Measurements from ENCODE around the gene ASCC1.

The ASCC1 gene

DNA sequence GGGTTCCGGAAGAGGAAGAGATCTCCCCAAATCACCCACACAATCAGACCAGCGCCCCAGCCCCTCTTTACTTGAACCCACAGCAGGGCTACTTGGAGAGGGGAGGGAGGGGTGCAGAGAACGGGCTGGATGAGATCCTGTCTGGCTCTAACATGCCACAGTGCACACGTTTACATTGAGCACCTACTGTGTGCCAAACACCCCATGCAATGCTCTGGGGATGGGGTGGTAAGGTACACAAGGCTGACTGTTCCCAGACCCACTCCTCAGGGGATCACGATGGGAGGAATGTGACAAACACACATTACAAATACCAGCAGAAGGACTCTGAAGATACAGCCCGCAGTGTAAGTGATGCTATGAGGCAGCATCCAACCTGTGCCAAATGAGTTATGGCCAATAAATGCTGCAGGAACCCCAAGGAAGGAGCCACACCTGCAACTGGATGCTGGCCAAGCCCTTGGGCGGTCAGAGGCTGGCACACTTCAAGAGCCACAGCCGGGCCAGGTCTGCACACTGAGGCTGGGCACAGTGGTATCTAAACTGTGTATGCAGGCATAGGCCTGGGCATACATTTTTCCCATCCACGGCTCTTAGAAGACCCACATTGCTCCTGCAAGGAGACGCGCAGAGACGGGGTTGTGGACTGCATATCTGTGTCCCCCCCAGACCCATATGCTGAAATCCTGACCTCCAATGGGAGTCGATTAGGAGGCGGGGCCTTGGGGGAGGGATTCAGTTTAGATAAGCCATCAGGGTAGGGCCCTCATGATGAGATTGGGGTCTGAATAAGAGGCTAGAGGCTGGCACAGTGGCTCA lies 134.1 kb downstream of the ASCC1 start:
- no peak for DNase-seq (ENCODE audit: low read depth)

DNA sequence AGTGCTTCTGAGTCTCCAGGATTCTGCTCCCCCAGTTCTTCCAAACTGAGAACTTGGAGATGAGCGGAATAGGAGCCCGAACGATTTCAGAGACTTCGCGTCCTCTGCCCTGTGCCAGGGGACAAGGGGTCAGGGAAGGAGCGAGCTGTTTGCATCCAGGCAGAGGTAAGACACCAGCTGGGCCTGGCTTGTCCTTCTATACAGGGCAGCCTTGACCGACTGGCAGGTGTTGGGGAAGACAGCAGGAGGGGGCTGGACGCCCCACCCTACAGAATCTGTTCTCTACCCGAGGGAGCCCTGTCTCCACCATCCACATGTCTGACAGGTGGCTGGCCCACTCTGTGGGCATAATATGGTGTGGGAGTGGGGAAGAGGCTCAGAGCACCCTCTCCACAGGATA lies 134.9 kb downstream of the ASCC1 start:
- DNase-seq (ENCODE audit: low read depth): no peak

- DNase-seq (ENCODE audit: low read depth): no peak
These were observed 135.8 kb downstream of the ASCC1 start for GRCh38 chr10:72080042-72080975.

DNA sequence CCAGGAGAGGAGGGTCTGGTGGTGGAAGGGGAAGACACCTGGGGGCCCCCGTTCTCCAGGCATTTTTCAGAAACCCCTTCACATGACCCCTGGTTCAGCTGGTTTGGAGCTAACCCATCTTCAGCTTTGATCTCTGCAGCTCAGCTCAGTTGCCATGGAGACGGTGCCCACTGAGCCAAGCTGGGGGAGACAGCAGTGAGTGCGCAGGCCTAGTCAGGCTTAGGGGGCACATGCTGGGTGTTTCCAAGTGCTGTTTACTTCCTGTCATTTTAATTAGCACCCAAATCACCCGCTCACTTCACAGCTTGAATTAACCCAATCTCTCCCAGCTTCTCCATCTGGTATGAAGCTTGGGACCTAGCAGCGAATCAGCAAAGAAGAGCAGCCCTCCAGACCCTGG lies 136.7 kb downstream of the ASCC1 start:
- DNase-seq (ENCODE audit: low read depth): no peak

DNA sequence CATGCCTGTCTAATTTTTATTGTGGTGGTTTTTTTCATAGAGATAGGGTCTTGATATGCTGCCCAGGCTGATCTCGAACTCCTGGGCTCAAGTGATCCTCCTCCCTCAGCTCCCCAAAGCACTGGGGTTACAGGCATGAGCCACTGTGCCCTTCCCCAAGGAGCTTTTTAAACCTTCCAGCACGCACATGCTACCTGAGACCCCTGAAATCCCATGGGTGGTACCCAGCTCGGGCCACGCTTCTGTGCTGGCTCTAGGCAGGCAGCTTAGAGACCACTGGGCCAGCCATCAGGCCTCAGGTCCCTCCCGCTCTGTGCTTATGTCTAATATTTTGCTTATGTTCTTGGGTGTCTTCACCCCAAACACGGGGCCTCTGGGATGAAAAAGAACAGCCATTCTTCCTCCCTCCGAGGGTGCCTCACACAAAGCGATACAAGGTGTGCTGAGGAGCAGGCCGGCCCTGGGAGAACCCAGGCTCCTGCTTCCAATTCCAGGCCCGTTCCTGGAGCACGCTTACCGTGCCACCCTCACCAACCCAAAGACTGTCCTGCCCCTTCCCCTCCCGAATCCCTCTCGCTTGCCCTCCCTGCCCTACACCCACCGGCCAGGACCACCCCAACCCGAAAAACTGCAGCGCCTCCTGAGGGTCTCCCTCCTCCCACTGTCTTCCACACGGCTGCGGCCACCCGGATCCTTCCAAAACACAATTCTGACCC lies 138.6 kb downstream of the ASCC1 start:
- DNase-seq (ENCODE audit: low read depth): no peak

- DNase-seq (ENCODE audit: low read depth): no peak
These were observed 139.3 kb downstream of the ASCC1 start for GRCh38 chr10:72076756-72077155.

DNA sequence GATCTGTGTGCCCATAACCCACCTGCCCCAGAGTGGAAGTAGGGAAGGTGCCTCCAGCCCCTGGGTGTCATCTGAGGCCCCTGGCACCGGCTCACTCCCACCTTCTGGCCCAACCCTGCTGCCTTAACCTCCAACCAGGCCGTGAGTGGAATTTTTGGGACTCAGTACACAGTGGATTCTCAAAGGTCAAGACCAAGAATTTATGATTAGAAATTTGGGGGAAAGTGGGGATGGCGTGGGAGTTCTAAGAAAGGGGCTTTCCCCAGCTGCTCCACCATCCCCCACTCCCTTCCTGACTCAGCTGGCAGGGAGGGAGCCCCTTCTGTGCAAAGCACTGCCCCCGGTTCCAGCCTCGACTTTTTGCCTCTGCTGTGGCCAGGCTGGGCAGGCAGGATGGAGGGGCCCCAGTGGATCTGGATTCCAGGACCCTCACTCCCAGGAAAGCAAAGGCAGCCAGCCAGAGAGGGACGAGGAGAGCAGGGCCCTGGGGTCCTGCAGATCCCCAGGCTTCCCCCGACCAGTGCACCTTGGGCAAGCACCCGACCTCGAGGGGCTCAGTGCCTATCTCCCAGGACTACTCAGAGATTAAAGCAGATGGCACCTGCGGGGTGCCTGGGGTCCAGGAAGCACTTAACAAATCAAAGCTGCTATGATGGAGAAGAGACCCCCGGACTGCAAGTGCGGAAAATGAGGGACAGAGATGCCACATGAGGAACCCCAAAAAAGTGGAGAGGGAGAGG lies 140.5 kb downstream of the ASCC1 start:
- DNase-seq (ENCODE audit: low read depth): no peak

GRCh38 chr10:72074574-72075375 lies 141.3 kb downstream of the ASCC1 start:
- no peak for DNase-seq (ENCODE audit: low read depth)

DNA sequence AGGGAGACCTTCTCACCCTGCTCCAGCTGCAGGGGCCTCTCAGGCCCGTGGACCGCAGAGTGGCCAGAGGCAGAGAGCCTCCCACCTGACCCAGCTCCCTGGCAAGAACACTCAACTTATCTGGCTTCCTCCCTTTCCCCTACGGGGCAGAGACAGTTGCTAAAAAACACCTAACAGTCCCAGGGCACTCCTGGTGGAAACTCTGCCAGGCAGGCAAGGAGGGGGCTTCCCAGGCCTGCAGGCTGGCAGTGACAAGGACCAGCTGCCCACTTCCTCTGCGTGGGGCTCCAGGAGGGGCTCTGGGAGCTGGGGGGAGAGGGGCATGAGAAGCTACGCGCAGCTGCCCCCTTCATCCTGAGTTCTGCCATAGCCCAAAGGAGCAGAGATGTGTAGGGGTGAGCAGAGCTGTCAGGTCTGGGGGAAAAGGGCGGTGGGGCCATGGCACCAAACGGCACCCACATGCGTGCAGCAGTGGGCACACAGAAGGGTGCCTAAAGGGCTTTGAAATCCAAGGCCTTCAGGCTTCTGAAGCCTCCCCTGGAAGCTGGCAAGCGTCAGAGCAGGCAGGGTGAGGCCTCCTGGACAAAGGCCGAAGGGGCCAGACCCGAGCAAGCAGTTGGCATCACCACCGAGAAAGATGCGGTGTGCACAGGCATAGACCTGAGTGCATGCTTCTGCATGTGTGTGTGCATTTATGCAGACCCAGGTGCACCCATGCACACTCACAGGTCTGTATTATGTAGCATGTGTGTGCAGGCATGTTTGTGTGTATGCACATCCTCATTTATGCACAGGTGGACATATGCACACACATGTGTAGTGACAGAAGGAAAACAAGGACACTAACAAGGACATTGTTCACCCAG lies 142.1 kb downstream of the ASCC1 start:
- no peak for DNase-seq (ENCODE audit: low read depth)

- no peak for DNase-seq (ENCODE audit: low read depth)
These were observed 143.4 kb downstream of the ASCC1 start for GRCh38 chr10:72072639-72073038.

DNA sequence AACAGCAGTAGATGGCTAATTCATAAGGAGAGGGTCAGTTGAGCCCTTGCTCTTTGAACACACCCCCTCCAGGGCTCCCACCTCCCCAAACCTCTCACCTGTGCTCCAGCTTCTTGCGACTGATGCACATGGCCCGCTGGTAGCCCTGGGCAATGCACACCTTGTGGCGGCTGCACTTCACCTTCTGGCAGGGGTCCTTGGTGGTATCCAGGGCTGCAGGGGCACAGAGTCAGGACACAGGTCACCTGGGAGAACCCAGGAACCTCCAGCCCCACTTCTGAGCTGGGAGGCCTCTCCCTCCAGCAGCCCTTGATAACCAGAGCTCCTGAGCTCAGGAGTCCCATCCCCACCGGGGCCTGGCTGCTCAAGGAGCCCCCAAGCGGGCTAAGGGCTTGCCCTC lies 144.0 kb downstream of the ASCC1 start:
- DNase-seq (ENCODE audit: low read depth): no peak

DNA sequence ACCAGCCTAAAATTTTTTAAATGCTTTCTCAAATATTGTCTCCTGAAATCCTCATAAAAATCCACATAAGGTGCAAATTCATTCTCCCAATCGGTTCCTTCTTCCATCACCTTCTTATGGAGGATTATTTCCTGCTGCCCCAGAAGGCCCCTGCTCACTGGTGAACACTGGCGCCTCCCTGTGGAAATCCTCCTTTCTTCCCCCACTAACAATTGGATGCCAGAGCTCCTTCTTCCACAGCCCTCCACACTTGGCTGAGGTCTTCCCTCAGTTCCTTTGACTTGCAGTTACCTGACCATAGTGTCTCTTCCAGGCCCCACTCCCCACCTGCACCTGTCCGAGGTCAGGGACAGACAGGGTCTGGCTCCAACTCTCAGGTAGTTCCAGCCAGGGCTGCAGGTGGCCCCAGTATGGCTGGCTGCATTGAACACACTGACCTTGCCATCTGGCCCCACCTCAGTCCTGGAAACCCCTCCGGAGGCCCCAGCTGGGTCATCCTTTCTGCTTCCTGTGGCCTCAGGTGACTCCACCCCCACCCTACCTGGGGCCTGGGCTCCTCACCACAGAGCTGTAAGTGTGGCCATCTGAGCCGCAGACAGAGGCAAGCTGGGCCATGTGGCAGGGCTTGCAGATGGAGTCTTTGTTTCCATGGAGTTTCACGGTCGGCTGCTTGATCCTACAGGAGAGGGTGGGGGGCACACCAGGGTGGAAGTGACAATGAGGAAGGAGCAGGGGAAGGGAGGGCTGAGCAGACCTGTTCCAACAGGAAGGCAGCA lies 146.1 kb downstream of the ASCC1 start:
- DNase-seq (ENCODE audit: low read depth): no peak

GRCh38 chr10:72068901-72069446 lies 147.1 kb downstream of the ASCC1 start:
- DNase-seq (ENCODE audit: low read depth): no peak

DNA sequence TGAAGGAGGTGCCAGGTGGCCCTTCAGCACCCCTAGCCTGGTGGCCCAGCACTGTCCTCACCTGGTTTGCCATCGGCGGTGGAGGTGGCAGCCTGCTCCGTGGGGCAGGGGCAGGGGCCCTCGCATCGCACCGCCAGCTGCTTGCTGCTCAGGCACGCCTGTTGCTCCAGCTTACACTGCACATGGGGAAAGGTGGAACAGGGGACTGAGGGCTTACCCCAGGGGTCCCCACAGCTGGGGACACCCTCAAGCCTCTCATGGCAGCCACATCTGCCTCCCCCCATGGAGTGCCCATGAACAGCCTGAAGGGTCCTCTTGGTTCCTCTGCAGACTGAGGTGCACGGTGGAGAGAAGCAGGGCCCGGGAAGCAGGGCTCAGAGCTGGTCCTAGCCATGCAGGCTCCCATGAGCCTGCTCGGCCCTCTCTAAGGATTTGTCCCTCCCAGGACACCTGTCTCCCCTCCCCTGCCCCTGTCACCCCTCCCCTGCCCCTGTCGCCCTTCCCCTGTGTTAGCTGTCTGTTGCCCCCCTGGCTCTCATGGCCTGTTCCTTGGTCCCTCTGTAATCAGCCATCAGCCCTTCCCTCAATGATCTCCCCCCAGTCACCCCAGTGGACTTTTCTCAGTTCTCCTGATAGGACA lies 147.8 kb downstream of the ASCC1 start:
- DNase-seq (ENCODE audit: low read depth): no peak

DNA sequence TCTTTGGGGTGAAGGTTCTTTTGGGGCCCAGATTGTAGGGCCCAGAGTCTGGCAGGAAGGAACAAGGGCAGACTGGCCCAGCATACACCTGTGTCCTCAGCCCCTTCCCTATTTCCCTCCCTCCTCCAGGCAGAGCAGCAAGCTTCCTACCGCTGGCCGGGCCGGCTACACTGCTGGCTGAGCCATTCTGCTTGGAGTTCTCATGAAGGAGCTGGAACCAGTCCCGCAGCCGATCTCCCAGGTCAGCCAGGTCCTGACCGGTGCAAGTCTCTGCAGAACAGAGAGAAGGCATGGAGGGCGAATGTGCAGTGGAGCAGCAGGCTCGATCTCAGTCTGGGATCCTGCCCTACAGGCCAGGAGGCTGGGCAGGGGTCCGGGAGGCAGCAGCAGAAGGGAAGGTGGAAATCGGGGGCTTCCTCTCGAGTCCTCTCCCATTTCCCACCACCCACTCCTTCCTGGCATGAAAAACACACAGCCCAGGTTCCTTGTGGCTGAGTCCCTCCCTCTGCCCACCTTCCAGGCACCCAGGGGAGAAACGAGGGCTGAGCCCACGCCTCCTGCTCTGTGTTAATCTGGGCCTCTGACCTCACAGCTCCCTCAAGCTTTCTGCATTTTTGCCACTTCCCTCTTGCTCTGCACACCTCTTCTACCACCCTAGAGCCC lies 148.5 kb downstream of the ASCC1 start:
- DNase-seq (ENCODE audit: low read depth): no peak

- DNase-seq (ENCODE audit: low read depth): no peak
These were observed 149.5 kb downstream of the ASCC1 start for GRCh38 chr10:72066318-72067284.
